Fibroblast of pulmonary artery (primary cell): ENCODE measurements around the gene OR1C1.
A peak's percentile ranks its signal among the peaks of the same experiment; 100 is the strongest.
"Not testable (repeated sequence)": the region's sequence is repeated elsewhere in the genome, so short reads cannot be mapped to it uniquely, and the experiment has no call there.

ENCODE experiments used
- DNase-seq: peaks from one replicate; pipeline ENCODE4 v3.0.0-alpha.2; 2010; ENCODE audit warnings: low read depth
- H3K4me3 ChIP-seq: replicated peaks from 2 replicates; pipeline ENCODE4 v1.5.1; 2011; ENCODE audit warnings: low read depth, mild to moderate bottlenecking, control low read depth, low read length, moderate library complexity
- CTCF ChIP-seq: IDR thresholded peaks from 2 replicates; pipeline ENCODE4 v1.5.1; 2011; ENCODE audit warnings: mild to moderate bottlenecking, control low read depth, low read length, inconsistent platforms; ENCODE audit errors: missing control alignments

OR1C1 gene

GRCh38 chr1:247760456-247760855, at the start of gene OR1C1:
OR1C1 (minus strand) TSS chr1:247760556; CDS start chr1:247758406, 2,150 bp downstream.
- no peak for DNase-seq
- TF ChIP-seq CTCF: no peak
- no peak within 1 kb of the TSS for H3K4me3 ChIP-seq

GRCh38 chr1:247797518-247797917, 37.2 kb upstream of the OR1C1 start:
- H3K4me3 ChIP-seq: no peak overlapping the region
- no peak for TF ChIP-seq CTCF
- no peak for DNase-seq

GRCh38 chr1:247769603-247770002, 9.2 kb upstream of the OR1C1 start:
- no peak for DNase-seq
- no peak for TF ChIP-seq CTCF
- H3K4me3 ChIP-seq: no peak overlapping the region

- H3K4me3 ChIP-seq: not testable (repeated sequence)
Measured at GRCh38 chr1:247754311-247754710, 6.0 kb downstream of the OR1C1 start.

GRCh38 chr1:247749870-247750269, 10.5 kb downstream of the OR1C1 start:
- no peak for TF ChIP-seq CTCF
- H3K4me3 ChIP-seq: no peak overlapping the region
- no peak for DNase-seq

More at GRCh38 chr1:247754311-247754710, 6.0 kb downstream of the OR1C1 start:
- not testable (repeated sequence) for DNase-seq

GRCh38 chr1:247748041-247748440, 12.3 kb downstream of the OR1C1 start, which contains the start of gene OR14A2:
OR14A2 (minus strand) TSS chr1:247748141.
- no peak within 1 kb of the TSS for H3K4me3 ChIP-seq
- no peak for DNase-seq
- TF ChIP-seq CTCF: no peak

GRCh38 chr1:247747616-247748015, 12.7 kb downstream of the OR1C1 start:
- peak; percentile 13 for DNase-seq
- no peak overlapping the region for H3K4me3 ChIP-seq
- no peak for TF ChIP-seq CTCF

GRCh38 chr1:247746391-247746935, 13.9 kb downstream of the OR1C1 start:
- DNase-seq: peak; percentile 24
- H3K4me3 ChIP-seq: no peak overlapping the region
- TF ChIP-seq CTCF: no peak

- H3K4me3 ChIP-seq: not testable (repeated sequence)
- DNase-seq: peak; percentile 44
Measured at GRCh38 chr1:247742215-247742760, 18.1 kb downstream of the OR1C1 start.
